Activated CD4-positive, alpha-beta memory T cell treated with anti-CD3 and anti-CD28 coated beads, Interleukin-2, amount 10 ng/mL, durations not matched to agents 7 days and 5 days (primary cell): ENCODE data around the gene XYLT2. TPM values are rescaled to one million over a fixed set of nuclear protein-coding genes. Genes with fewer than 3 reads are reported as not detected.

Source experiments
- CTCF ChIA-PET: fragments of 350-600 bp; sonication (Branson Sonifier 250); formaldehyde crosslinking; loops from one replicate; lab custom pipeline; 2021; ENCODE audit warnings: antibody characterized with exemption, inconsistent platforms; lab: Charles Lee
- POLR2A ChIA-PET: fragments of 350-600 bp; sonication (Branson Sonifier 250); formaldehyde crosslinking; loops from one replicate; lab custom pipeline; 2021; ENCODE audit warnings: antibody characterized with exemption; lab: Charles Lee
- DNase-seq: peaks from one replicate; pipeline ENCODE4 v3.0.0-alpha.2; 2020
- H3K27ac Mint-ChIP-seq: one replicate; pipeline ENCODE4 v1.8.0; 2021; ENCODE audit warnings: mild to moderate bottlenecking, mixed read lengths
- H3K27me3 Mint-ChIP-seq: one replicate; pipeline ENCODE4 v1.8.0; 2021; ENCODE audit warnings: mixed read lengths
- H3K36me3 Mint-ChIP-seq: one replicate; pipeline ENCODE4 v1.8.0; 2021; ENCODE audit warnings: low read depth, mixed read lengths
- H3K4me1 Mint-ChIP-seq: one replicate; pipeline ENCODE4 v1.8.0; 2021; ENCODE audit warnings: mixed read lengths
- H3K4me3 Mint-ChIP-seq: one replicate; pipeline ENCODE4 v1.8.0; 2021; ENCODE audit warnings: mild to moderate bottlenecking, mixed read lengths
- H3K9me3 Mint-ChIP-seq: one replicate; pipeline ENCODE4 v1.8.0; 2021; ENCODE audit warnings: mixed read lengths
- total RNA-seq, 2 experiments: library from RNA; stranded (reverse); gene quantifications; one replicate each; pipeline ENCODE4 v1.2.3, GENCODE V29; 2021

The XYLT2 gene
- total RNA-seq, 2 experiments from 2014 or later: 26.7 to 29.7 TPM

DNA sequence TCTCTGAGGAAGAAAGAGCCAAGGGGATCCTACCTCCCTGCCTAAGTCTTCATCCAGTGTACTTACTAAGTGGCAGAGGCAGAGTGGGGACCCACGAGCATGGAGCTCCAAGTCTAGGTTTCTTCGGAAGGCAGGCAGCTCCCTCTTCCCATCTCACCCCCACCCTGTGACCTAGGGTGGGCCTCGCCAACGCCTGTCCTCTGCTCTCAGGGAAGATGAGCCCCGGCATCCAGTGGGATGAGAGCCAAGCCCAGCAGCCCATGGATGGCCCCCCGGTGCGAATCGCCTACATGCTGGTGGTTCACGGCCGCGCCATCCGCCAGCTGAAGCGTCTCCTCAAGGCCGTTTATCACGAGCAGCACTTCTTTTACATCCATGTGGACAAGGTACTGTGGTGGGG is 8.3 kb downstream of the XYLT2 start:
- Mint-ChIP-seq H3K27me3 (no peaks in the 10 kb centered on the region), H3K4me1 (peaks cover 4% of the 10 kb centered on the region), H3K9me3 (no peaks in the 10 kb centered on the region), H3K36me3 (peaks cover 45% of the 10 kb centered on the region), H3K27ac (no peak overlapping the region), H3K4me3 (no peak overlapping the region)
- no peak for DNase-seq
- ChIA-PET POLR2A (interaction anchor here (0.8 kb wide), 1 partner anchor 14 kb away, joined by 3 read pairs; no protein-coding TSS in a partner anchor), CTCF (no interaction called here)

- no peaks in the 10 kb centered on the region for H3K27me3 Mint-ChIP-seq
- no peak overlapping the region for H3K27ac Mint-ChIP-seq
- DNase-seq: no peak
- no peaks in the 10 kb centered on the region for H3K9me3 Mint-ChIP-seq
- H3K36me3 Mint-ChIP-seq: peaks cover 45% of the 10 kb centered on the region
- CTCF ChIA-PET: no interaction called here
- POLR2A ChIA-PET: interaction anchor here (0.8 to 1.3 kb wide), 2 partner anchors 9 to 14 kb away, joined by 3 to 6 read pairs; partner anchors contain the start of gene XYLT2
- H3K4me3 Mint-ChIP-seq: no peak overlapping the region
- H3K4me1 Mint-ChIP-seq: peaks cover 2% of the 10 kb centered on the region
Observed at GRCh38 chr17:50354776-50355175, 8.8 kb downstream of the XYLT2 start.

DNA sequence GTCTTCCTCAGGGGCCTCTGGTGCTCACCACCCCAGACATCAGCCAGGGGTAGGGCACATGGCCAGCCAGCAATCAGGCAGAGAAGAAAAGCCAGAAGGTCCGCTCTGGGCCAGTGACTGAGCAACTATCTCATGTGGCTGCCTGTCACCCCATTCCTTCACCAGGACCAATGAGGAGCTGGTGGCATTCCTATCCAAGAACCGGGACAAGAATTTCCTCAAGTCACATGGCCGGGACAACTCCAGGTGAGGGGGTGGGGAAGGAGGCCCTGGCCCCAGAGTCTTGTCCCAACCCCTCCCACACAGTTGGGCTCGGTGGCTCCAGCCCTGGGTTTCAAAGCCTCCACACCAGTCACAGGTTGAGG is 9.4 kb downstream of the XYLT2 start:
- H3K4me1 Mint-ChIP-seq: peaks cover 2% of the 10 kb centered on the region
- H3K27ac Mint-ChIP-seq: no peak overlapping the region
- H3K4me3 Mint-ChIP-seq: no peak overlapping the region
- H3K9me3 Mint-ChIP-seq: no peaks in the 10 kb centered on the region
- H3K36me3 Mint-ChIP-seq: peaks cover 45% of the 10 kb centered on the region
- ChIA-PET POLR2A (interaction anchor here (1.3 kb wide), 1 partner anchor 9 kb away, joined by 6 read pairs; the partner anchor contains the start of gene XYLT2), CTCF (no interaction called here)
- no peaks in the 10 kb centered on the region for H3K27me3 Mint-ChIP-seq
- DNase-seq: no peak

GRCh38 chr17:50355701-50356341 is 9.9 kb downstream of the XYLT2 start:
- no peaks in the 10 kb centered on the region for H3K9me3 Mint-ChIP-seq
- H3K36me3 Mint-ChIP-seq: peaks cover 45% of the 10 kb centered on the region
- POLR2A ChIA-PET: interaction anchor here (1.3 kb wide), 1 partner anchor 10 kb away, joined by 6 read pairs; the partner anchor contains the start of gene XYLT2
- CTCF ChIA-PET: no interaction called here
- H3K27ac Mint-ChIP-seq: no peak overlapping the region
- H3K4me3 Mint-ChIP-seq: no peak overlapping the region
- no peaks in the 10 kb centered on the region for H3K27me3 Mint-ChIP-seq
- DNase-seq: no peak
- peaks cover 2% of the 10 kb centered on the region for H3K4me1 Mint-ChIP-seq

GRCh38 chr17:50356418-50356817 is 10.5 kb downstream of the XYLT2 start:
- Mint-ChIP-seq H3K27ac (no peak overlapping the region), H3K27me3 (no peaks in the 10 kb centered on the region), H3K4me3 (no peak overlapping the region), H3K36me3 (peaks cover 45% of the 10 kb centered on the region), H3K4me1 (no peaks in the 10 kb centered on the region), H3K9me3 (no peaks in the 10 kb centered on the region)
- no peak for DNase-seq
- POLR2A ChIA-PET: no interaction called here
- CTCF ChIA-PET: no interaction called here

- Mint-ChIP-seq H3K4me1 (peaks cover 2% of the 10 kb centered on the region), H3K4me3 (no peak overlapping the region), H3K36me3 (peaks cover 40% of the 10 kb centered on the region), H3K27ac (no peak overlapping the region), H3K9me3 (no peaks in the 10 kb centered on the region), H3K27me3 (no peaks in the 10 kb centered on the region)
- POLR2A ChIA-PET: no interaction called here
- CTCF ChIA-PET: no interaction called here
- DNase-seq: no peak
Observed at GRCh38 chr17:50356892-50357510, 11.1 kb downstream of the XYLT2 start.

- Mint-ChIP-seq H3K36me3 (peaks cover 39% of the 10 kb centered on the region), H3K27ac (no peak overlapping the region), H3K27me3 (no peaks in the 10 kb centered on the region), H3K4me3 (no peak overlapping the region), H3K4me1 (peaks cover 7% of the 10 kb centered on the region), H3K9me3 (no peaks in the 10 kb centered on the region)
- POLR2A ChIA-PET: interaction anchor here (6.0 to 7.7 kb wide), 2 partner anchors 9 to 13 kb away, joined by 60 to 78 read pairs; partner anchors contain the start of genes EME1, MRPL27 and XYLT2
- no peak for DNase-seq
- CTCF ChIA-PET: interaction anchor here (1.2 kb wide), 1 partner anchor 16 kb away, joined by 3 read pairs; no protein-coding TSS in a partner anchor
Observed at GRCh38 chr17:50358177-50358576, 12.3 kb downstream of the XYLT2 start.

- DNase-seq: no peak
- Mint-ChIP-seq H3K36me3 (peaks cover 35% of the 10 kb centered on the region), H3K4me3 (no peak overlapping the region), H3K9me3 (no peaks in the 10 kb centered on the region), H3K4me1 (peaks cover 7% of the 10 kb centered on the region), H3K27me3 (no peaks in the 10 kb centered on the region), H3K27ac (no peak overlapping the region)
- ChIA-PET CTCF (interaction anchor here (1.1 to 4.7 kb wide), 4 partner anchors 13 to 48 kb away, joined by 3 to 75 read pairs (median 4); partner anchors contain the start of gene LRRC59), POLR2A (interaction anchor here (1.2 to 7.7 kb wide), 3 partner anchors 10 to 38 kb away, joined by 3 to 78 read pairs (median 60); partner anchors contain the start of genes EME1, LRRC59, MRPL27 and XYLT2)
Observed at GRCh38 chr17:50359005-50359699, 13.2 kb downstream of the XYLT2 start.

GRCh38 chr17:50359998-50360461 is 14.1 kb downstream of the XYLT2 start:
- no peak for DNase-seq
- H3K9me3 Mint-ChIP-seq: no peaks in the 10 kb centered on the region
- ChIA-PET CTCF (interaction anchor here (1.1 to 4.7 kb wide), 5 partner anchors 12 to 119 kb away, joined by 3 to 75 read pairs (median 24); partner anchors contain the start of genes LRRC59, RSAD1 and XYLT2), POLR2A (interaction anchor here (1.2 to 7.7 kb wide), 3 partner anchors 11 to 37 kb away, joined by 3 to 78 read pairs (median 60); partner anchors contain the start of genes EME1, LRRC59, MRPL27 and XYLT2)
- H3K4me3 Mint-ChIP-seq: no peak overlapping the region
- H3K4me1 Mint-ChIP-seq: peaks cover 7% of the 10 kb centered on the region
- H3K27ac Mint-ChIP-seq: no peak overlapping the region
- peaks cover 31% of the 10 kb centered on the region for H3K36me3 Mint-ChIP-seq
- no peaks in the 10 kb centered on the region for H3K27me3 Mint-ChIP-seq

GRCh38 chr17:50360486-50361115 is 14.7 kb downstream of the XYLT2 start:
- POLR2A ChIA-PET: interaction anchor here (5.7 to 7.7 kb wide), 3 partner anchors 10 to 36 kb away, joined by 55 to 78 read pairs (median 60); partner anchors contain the start of genes EME1, LRRC59, MRPL27 and XYLT2
- CTCF ChIA-PET: interaction anchor here (0.6 to 4.7 kb wide), 16 partner anchors 9 to 268 kb away, joined by 3 to 75 read pairs (median 7); partner anchors contain the start of genes COL1A1, EME1, LRRC59 and MRPL27
- Mint-ChIP-seq H3K4me3 (no peak overlapping the region), H3K27ac (no peak overlapping the region), H3K36me3 (peaks cover 29% of the 10 kb centered on the region), H3K4me1 (peaks cover 7% of the 10 kb centered on the region), H3K9me3 (no peaks in the 10 kb centered on the region), H3K27me3 (no peaks in the 10 kb centered on the region)
- DNase-seq: no peak

DNA sequence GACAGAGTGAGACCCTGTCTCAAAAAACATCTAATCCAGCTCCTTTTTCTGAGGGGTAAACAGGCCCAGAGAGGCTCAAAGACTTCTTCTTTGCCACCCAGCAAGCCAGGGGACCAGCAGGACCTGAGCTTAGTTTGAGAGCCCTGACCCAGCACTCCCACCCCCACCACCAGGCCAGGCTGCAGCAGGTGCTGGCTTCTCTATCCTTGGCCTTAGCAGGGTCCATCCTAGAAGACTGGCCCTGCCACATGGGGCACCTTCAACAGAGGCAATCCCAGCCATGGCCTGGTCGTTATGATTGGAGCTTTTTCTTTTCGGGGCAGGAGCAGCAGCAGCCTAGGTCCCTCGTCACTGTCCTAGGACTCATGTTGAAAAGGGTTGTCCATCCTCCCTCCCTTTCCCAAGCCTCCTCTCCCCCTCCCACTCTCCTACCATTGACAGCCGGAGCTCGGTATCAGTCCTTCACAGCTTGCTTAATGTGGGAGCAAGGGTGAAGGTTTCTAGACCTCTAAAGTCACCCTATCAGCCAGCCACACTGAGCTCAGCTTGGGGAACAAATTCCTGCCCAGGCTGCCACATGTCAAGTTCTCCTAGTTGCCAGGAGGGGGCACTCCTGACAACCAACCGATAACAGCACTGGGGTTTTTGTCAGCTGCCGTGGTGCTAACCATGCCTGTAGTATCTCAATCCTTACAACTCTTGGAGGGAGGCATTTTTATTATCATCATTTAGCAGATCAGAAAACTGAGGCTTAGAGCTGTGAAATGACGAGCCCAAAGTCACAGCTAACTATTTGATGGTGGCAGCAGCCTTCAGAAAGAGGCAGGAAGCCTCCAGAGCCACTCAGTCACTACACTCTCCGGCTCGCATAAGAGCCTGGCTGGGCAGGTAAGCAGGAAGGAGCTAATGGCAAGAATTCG is 15.9 kb downstream of the XYLT2 start:
- Mint-ChIP-seq H3K27me3 (no peaks in the 10 kb centered on the region), H3K9me3 (no peaks in the 10 kb centered on the region), H3K27ac (peak overlapping the region; percentile 55), H3K4me1 (peaks cover 7% of the 10 kb centered on the region), H3K4me3 (no peak overlapping the region), H3K36me3 (peaks cover 24% of the 10 kb centered on the region)
- ChIA-PET POLR2A (interaction anchor here (0.9 to 7.7 kb wide), 7 partner anchors 9 to 150 kb away, joined by 3 to 78 read pairs (median 5); partner anchors contain the start of genes EME1, LRRC59, MRPL27 and XYLT2), CTCF (interaction anchor here (0.5 to 4.7 kb wide), 34 partner anchors 9 to 267 kb away, joined by 3 to 75 read pairs (median 5); partner anchors contain the start of genes COL1A1, EME1, LRRC59 and MRPL27)
- peak; percentile 65 for DNase-seq
